Measurements from ENCODE around the gene UHRF2.

The UHRF2 gene

GRCh38 chr9:6428940-6429889 lies 16.2 kb downstream of the UHRF2 start:
- Histone ChIP-seq H3K4me3 (no peak overlapping the region), H3K36me3 (peaks cover 0 to 3% (median 0%) of the 10 kb centered on the region in 3 donors), H3K9me3 (no peaks in the 10 kb centered on the region), H3K27ac (no peak overlapping the region), H3K4me1 (peaks cover 0 to 65% (median 16%) of the 10 kb centered on the region in 4 donors), H3K27me3 (no peaks in the 10 kb centered on the region)
- no peak for TF ChIP-seq CTCF (IDR thresholded peaks at IDR 0.05)
- no peak for DNase-seq
- intact Hi-C loops (cut with DNase I; ENCODE audit: low total_unique reads) = no loop called here

GRCh38 chr9:6431038-6431437 lies 18.0 kb downstream of the UHRF2 start:
- peaks cover 0 to 10% (median 4%) of the 10 kb centered on the region in 3 donors for H3K36me3 ChIP-seq
- no peaks in the 10 kb centered on the region for H3K9me3 ChIP-seq
- no peak overlapping the region for H3K27ac ChIP-seq
- no peaks in the 10 kb centered on the region for H3K27me3 ChIP-seq
- no peak for DNase-seq
- intact Hi-C loops (cut with DNase I; ENCODE audit: low total_unique reads) = no loop called here
- no peak for TF ChIP-seq CTCF (IDR thresholded peaks at IDR 0.05)
- H3K4me1 ChIP-seq = peaks cover 0 to 68% (median 11%) of the 10 kb centered on the region in 4 donors
- H3K4me3 ChIP-seq = no peak overlapping the region

DNA sequence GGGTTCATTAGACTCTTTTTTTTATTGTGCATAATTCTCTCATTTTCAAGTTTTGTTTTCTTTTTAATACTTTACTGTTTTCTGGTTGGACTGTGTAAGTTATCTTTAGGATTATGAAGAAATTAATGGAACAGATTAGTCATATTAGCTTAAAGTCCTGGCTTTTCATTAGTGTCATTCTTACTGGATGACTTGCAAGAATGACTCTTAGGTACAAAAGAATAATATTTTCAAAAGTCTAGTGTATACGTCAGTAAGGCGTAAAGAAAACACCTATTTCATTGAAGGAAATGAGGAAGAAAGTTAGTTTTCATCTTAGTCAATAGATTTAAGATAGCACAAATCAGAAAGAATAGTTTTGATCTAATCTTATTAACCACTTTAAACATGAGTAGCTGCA lies 20.4 kb downstream of the UHRF2 start:
- H3K36me3 ChIP-seq = peaks cover 0 to 19% (median 4%) of the 10 kb centered on the region in 3 donors
- H3K9me3 ChIP-seq = no peaks in the 10 kb centered on the region
- DNase-seq = no peak
- TF ChIP-seq CTCF (IDR thresholded peaks at IDR 0.05) = no peak
- peak overlapping the region in 1 of 2 donors; percentile 23 for H3K27ac ChIP-seq
- H3K27me3 ChIP-seq = no peaks in the 10 kb centered on the region
- peaks cover 0 to 57% (median 8%) of the 10 kb centered on the region in 4 donors for H3K4me1 ChIP-seq
- no peak overlapping the region for H3K4me3 ChIP-seq
- intact Hi-C loops (cut with DNase I; ENCODE audit: low total_unique reads) = no loop called here

- H3K36me3 ChIP-seq = peaks cover 0 to 16% (median 4%) of the 10 kb centered on the region in 3 donors
- no peak for DNase-seq
- no peaks in the 10 kb centered on the region for H3K27me3 ChIP-seq
- no peak overlapping the region for H3K27ac ChIP-seq
- TF ChIP-seq CTCF (IDR thresholded peaks at IDR 0.05) = no peak
- H3K4me3 ChIP-seq = no peak overlapping the region
- H3K9me3 ChIP-seq = no peaks in the 10 kb centered on the region
- intact Hi-C loops (cut with DNase I; ENCODE audit: low total_unique reads) = no loop called here
- H3K4me1 ChIP-seq = peaks cover 0 to 45% (median 9%) of the 10 kb centered on the region in 4 donors
Observed at GRCh38 chr9:6439051-6439703, 26.2 kb downstream of the UHRF2 start.

DNA sequence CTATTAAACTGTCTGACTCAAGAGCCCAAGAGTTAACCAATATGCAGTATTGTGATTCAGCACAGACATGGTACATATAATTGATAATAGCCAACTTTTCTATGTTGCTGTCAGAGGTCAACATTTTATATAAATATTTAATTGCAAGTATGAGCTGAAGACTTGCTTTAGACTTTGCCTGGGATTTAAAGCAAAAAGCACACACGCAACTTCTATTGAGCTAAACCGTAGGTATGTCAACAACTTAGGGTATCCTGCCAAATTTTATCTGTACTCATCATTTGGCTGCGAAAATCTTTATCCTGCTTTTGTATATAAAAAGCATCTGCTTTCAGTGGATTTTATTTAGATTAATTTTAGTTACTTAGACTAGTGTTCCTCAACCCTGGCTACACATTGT lies 27.4 kb downstream of the UHRF2 start:
- Histone ChIP-seq H3K4me1 (peaks cover 0 to 42% (median 12%) of the 10 kb centered on the region in 4 donors), H3K27ac (no peak overlapping the region)
- no peak for DNase-seq

More for the DNA sequence above, 27.4 kb downstream of the UHRF2 start:
- Histone ChIP-seq H3K9me3 (no peaks in the 10 kb centered on the region), H3K36me3 (peaks cover 0 to 9% (median 0%) of the 10 kb centered on the region in 3 donors), H3K4me3 (no peak overlapping the region), H3K27me3 (no peaks in the 10 kb centered on the region)
- TF ChIP-seq CTCF (IDR thresholded peaks at IDR 0.05) = no peak
- intact Hi-C loops (cut with DNase I; ENCODE audit: low total_unique reads) = no loop called here
